ENCODE data around the gene SLC15A5.

Gene SLC15A5

DNA sequence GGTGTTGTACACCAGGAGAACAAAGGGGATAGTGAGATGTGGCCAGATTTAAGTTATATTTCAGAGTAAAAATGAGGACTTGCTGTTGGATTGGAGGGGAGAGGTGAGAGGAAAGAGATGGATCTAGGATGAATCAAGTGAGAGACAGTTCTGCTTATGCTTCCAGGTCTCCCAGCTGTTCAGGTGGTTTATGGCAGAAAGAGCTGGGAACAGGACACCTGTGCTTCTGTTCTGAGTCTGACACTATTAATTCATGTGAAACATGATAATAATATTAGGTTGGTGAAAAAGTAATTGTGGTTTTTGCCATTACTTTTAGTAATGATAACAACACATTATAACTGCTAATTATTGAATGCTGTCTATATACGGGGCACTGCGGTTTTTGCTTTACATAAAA lies 55.7 kb downstream of the SLC15A5 start:
- H3K36me3 ChIP-seq (ENCODE audit: insufficient read depth, low read length) = no peaks in the 10 kb centered on the region
- H3K27ac ChIP-seq = no peak overlapping the region
- no peak overlapping the region for H3K9ac ChIP-seq (ENCODE audit: insufficient read length)
- TF ChIP-seq EZH2 (IDR thresholded peaks at IDR 0.05) (no peak), POLR2AphosphoS5 (IDR thresholded peaks at IDR 0.05; ENCODE audit: borderline replicate concordance, low read depth, low read length) (no peak), FOXP2 (optimal IDR thresholded peaks at IDR 0.05; ENCODE audit: control extremely low read depth, extremely low read length, insufficient read depth) (no peak)
- H3K9me3 ChIP-seq (ENCODE audit: low read depth, low read length) = no peaks in the 10 kb centered on the region
- DNase-seq (ENCODE audit: low read depth, low spot score) = no peak
- H3K4me3 ChIP-seq = no peak overlapping the region

DNA sequence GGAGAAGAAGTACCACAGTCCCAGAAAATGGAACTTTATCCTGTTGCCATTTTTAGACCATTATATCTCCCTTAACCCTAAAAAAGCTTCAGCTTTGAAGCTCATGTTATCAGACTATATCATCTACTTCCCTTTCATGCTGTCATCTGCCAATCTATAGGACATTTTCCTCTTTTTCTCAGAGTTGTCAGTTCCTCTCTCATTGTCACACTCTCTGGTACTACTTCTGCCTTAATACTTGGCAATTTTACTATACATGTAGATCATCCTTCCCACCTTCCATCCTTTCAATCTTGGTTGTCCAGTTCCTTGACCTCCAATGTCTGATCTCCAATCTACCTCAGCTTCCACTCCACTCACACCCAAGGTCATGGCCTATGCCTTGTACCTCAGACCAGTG lies 57.4 kb downstream of the SLC15A5 start:
- Histone ChIP-seq H3K27ac (no peak overlapping the region), H3K4me3 (no peak overlapping the region), H3K9ac (ENCODE audit: insufficient read length) (no peak overlapping the region), H3K9me3 (ENCODE audit: low read depth, low read length) (no peaks in the 10 kb centered on the region), H3K36me3 (ENCODE audit: insufficient read depth, low read length) (no peaks in the 10 kb centered on the region)
- TF ChIP-seq POLR2AphosphoS5 (IDR thresholded peaks at IDR 0.05; ENCODE audit: borderline replicate concordance, low read depth, low read length) (no peak), EZH2 (IDR thresholded peaks at IDR 0.05) (no peak), FOXP2 (optimal IDR thresholded peaks at IDR 0.05; ENCODE audit: control extremely low read depth, extremely low read length, insufficient read depth) (no peak)
- DNase-seq (ENCODE audit: low read depth, low spot score) = no peak

DNA sequence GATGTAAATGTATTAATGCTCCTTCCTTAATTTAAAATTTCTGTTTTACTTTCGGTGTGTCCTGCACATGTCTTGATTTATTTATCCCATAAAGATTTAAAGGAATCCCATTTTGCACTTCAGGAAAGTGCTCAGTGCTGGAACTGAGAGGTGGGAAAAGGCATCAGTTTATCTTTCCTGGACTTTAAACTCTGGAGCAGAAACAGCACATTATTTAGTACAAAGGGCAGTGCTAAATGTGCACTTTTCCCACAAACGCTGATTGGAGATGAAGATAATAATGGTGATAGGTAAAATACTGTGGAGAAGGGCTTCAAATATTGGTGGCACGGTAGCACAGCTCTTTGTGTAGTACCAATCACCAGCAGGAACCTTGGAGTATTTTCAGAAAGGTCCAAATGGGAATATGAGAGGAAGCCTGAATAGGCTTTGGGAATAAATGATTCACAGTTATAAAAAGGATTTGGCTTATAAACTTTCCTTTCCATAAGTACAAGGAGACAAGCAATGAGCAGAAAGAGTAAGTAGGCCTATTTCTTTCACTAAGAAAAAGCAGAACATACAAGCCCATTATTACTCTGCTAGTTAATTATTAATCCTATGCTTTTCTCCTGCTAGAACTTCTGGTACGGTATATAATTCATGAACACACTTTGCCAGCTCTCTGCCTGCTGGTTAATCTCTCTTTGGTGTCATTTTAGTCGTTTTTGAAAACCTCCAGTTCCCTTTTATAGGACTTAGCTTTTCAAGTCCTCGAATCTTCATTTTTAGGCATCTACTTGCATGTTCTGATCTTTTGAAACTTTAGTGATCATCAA lies 58.3 kb downstream of the SLC15A5 start:
- no peaks in the 10 kb centered on the region for H3K9me3 ChIP-seq (ENCODE audit: low read depth, low read length)
- H3K36me3 ChIP-seq (ENCODE audit: insufficient read depth, low read length) = no peaks in the 10 kb centered on the region
- no peak overlapping the region for H3K9ac ChIP-seq (ENCODE audit: insufficient read length)
- no peak overlapping the region for H3K27ac ChIP-seq
- no peak overlapping the region for H3K4me3 ChIP-seq
- no peak for TF ChIP-seq FOXP2 (optimal IDR thresholded peaks at IDR 0.05; ENCODE audit: control extremely low read depth, extremely low read length, insufficient read depth)
- no peak for TF ChIP-seq POLR2AphosphoS5 (IDR thresholded peaks at IDR 0.05; ENCODE audit: borderline replicate concordance, low read depth, low read length)
- TF ChIP-seq EZH2 (IDR thresholded peaks at IDR 0.05) = no peak
- DNase-seq (ENCODE audit: low read depth, low spot score) = no peak

DNA sequence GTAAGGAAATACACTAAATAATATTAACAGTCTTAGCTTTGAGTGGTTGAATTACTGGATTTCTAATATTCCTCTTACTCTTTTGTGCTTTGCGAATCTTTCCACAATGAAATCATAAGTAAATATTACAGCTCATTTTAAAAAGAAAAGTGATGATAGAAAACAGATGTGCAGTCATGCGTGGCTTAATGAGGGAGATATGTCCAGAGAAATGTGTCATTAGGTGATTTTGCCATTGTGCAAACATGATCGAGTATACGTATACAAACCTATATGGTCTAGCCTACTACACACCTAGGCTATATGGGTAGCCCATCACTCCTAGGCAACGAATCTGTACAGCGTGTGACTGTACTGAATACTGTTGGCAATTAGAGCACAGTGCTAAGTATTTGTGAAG lies 59.3 kb downstream of the SLC15A5 start:
- Histone ChIP-seq H3K36me3 (ENCODE audit: insufficient read depth, low read length) (no peaks in the 10 kb centered on the region), H3K9me3 (ENCODE audit: low read depth, low read length) (no peaks in the 10 kb centered on the region), H3K27ac (no peak overlapping the region), H3K4me3 (no peak overlapping the region), H3K9ac (ENCODE audit: insufficient read length) (no peak overlapping the region)
- DNase-seq (ENCODE audit: low read depth, low spot score) = no peak
- TF ChIP-seq FOXP2 (optimal IDR thresholded peaks at IDR 0.05; ENCODE audit: control extremely low read depth, extremely low read length, insufficient read depth) (no peak), EZH2 (IDR thresholded peaks at IDR 0.05) (no peak), POLR2AphosphoS5 (IDR thresholded peaks at IDR 0.05; ENCODE audit: borderline replicate concordance, low read depth, low read length) (no peak)

DNA sequence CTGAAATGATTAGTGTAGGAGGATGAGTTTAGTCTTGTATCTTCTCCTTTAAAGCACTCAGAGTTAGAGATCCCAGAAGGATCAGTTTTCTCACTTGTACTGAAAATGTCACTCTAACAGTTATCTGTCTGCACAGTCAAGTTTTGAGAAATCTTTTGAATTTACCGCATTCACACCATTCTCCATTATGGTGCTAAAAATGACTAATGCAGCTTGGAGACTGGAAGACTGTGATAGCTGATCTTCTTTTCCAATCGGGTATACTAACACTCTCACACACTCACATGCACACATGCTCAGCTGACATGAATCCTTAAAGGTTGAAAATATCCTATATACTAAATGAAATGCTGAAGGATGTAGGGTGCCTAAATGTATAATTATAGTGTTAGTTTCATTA lies 65.8 kb downstream of the SLC15A5 start:
- no peaks in the 10 kb centered on the region for H3K9me3 ChIP-seq (ENCODE audit: low read depth, low read length)
- H3K4me3 ChIP-seq = no peak overlapping the region
- H3K9ac ChIP-seq (ENCODE audit: insufficient read length) = no peak overlapping the region
- TF ChIP-seq EZH2 (IDR thresholded peaks at IDR 0.05) = no peak
- H3K27ac ChIP-seq = no peak overlapping the region
- DNase-seq (ENCODE audit: low read depth, low spot score) = no peak
- no peaks in the 10 kb centered on the region for H3K36me3 ChIP-seq (ENCODE audit: insufficient read depth, low read length)

DNA sequence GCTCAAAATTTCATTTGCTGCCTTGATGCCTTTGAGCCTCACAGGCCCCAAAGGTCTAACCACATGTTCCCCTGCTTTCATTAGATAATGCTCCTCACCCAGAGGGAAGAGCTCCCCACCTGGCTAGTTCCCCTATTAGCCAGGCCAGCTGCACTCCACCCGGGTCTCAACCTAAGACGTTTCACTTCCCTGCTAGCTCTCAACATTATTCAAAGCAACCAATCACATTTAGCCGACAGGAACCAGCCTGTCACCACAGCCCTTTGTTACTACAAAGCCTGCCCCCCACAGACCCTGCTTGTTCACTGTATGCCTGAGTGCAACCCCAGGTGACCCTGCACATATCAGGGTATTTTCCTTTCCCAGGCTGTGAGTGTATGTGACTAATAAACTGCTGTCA lies 78.6 kb downstream of the SLC15A5 start:
- Histone ChIP-seq H3K9me3 (ENCODE audit: low read depth, low read length) (no peaks in the 10 kb centered on the region), H3K9ac (ENCODE audit: insufficient read length) (no peak overlapping the region), H3K36me3 (ENCODE audit: insufficient read depth, low read length) (no peaks in the 10 kb centered on the region), H3K27ac (no peak overlapping the region), H3K4me3 (no peak overlapping the region)
- no peak for DNase-seq (ENCODE audit: low read depth, low spot score)
- TF ChIP-seq POLR2AphosphoS5 (IDR thresholded peaks at IDR 0.05; ENCODE audit: borderline replicate concordance, low read depth, low read length) (no peak), EZH2 (IDR thresholded peaks at IDR 0.05) (no peak), FOXP2 (optimal IDR thresholded peaks at IDR 0.05; ENCODE audit: control extremely low read depth, extremely low read length, insufficient read depth) (no peak)

DNA sequence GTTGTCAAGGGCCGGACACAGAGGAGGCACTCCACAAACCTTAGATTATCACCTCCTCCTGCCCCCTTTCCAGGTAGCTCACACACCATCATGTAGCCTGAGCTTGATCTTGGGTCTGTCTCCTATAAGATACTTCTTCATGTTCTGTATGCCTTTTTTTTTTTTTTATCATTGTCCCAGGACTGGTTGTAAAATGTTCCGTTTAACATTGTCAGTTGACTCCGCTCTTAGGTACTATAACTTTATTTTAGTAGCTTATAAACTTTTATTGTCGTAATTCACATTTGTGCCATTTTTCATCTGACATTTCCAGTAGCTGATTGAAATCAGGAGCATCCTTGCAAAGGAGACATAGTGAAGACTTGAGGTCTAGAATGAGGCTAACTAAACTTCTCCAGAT lies 79.9 kb downstream of the SLC15A5 start:
- H3K9ac ChIP-seq (ENCODE audit: insufficient read length) = no peak overlapping the region
- H3K9me3 ChIP-seq (ENCODE audit: low read depth, low read length) = no peaks in the 10 kb centered on the region
- H3K27ac ChIP-seq = no peak overlapping the region
- no peak overlapping the region for H3K4me3 ChIP-seq
- TF ChIP-seq FOXP2 (optimal IDR thresholded peaks at IDR 0.05; ENCODE audit: control extremely low read depth, extremely low read length, insufficient read depth) (no peak), EZH2 (IDR thresholded peaks at IDR 0.05) (no peak), POLR2AphosphoS5 (IDR thresholded peaks at IDR 0.05; ENCODE audit: borderline replicate concordance, low read depth, low read length) (no peak)
- DNase-seq (ENCODE audit: low read depth, low spot score) = no peak
- H3K36me3 ChIP-seq (ENCODE audit: insufficient read depth, low read length) = no peaks in the 10 kb centered on the region

DNA sequence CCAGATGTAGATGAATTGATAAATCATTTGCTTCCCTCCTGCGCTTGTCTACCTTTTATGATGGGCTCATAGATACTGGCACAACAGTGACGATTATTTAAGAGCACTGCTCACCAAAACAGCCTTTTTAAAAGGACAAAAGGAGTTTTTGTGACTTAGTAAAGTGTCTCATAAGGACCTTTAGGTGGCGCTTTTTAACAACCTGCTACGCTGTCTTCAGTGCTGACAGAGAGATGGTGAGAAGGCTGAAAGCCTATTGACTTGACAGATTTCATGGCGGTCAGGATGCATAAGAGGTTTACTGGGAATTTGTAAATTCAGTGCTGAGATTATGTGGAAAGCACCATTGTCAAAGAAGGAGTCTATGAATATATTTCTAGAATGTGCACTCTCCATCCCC lies 87.6 kb downstream of the SLC15A5 start:
- TF ChIP-seq FOXP2 (optimal IDR thresholded peaks at IDR 0.05; ENCODE audit: control extremely low read depth, extremely low read length, insufficient read depth) (no peak), POLR2AphosphoS5 (IDR thresholded peaks at IDR 0.05; ENCODE audit: borderline replicate concordance, low read depth, low read length) (no peak)
- H3K36me3 ChIP-seq (ENCODE audit: insufficient read depth, low read length) = no peaks in the 10 kb centered on the region
- no peak for DNase-seq (ENCODE audit: low read depth, low spot score)
- no peaks in the 10 kb centered on the region for H3K9me3 ChIP-seq (ENCODE audit: low read depth, low read length)
- H3K27ac ChIP-seq = no peak overlapping the region
- H3K4me3 ChIP-seq = no peak overlapping the region
- H3K9ac ChIP-seq (ENCODE audit: insufficient read length) = no peak overlapping the region

DNA sequence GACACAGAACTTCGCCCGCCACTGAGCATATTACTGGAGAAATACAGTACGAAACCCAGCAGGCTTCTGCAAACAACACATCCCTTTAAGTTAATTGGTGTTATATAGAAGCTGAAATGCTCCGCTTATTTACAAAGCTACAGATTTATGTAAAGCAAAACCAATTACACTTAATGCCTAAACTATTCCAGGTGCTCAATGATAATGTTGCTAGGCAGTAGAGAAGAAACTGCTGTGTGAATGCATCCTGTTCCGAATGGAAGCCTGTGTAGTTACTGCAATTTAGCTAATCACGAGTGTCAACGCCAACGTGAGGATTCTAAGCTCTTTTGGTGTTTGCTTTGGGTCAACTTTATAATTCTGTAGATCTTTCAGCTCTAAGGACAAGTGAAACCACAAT lies 89.8 kb downstream of the SLC15A5 start:
- Histone ChIP-seq H3K27ac (no peak overlapping the region), H3K9me3 (ENCODE audit: low read depth, low read length) (no peaks in the 10 kb centered on the region), H3K9ac (ENCODE audit: insufficient read length) (no peak overlapping the region), H3K36me3 (ENCODE audit: insufficient read depth, low read length) (no peaks in the 10 kb centered on the region), H3K4me3 (no peak overlapping the region)
- no peak for DNase-seq (ENCODE audit: low read depth, low spot score)
- TF ChIP-seq POLR2AphosphoS5 (IDR thresholded peaks at IDR 0.05; ENCODE audit: borderline replicate concordance, low read depth, low read length) (no peak), EZH2 (IDR thresholded peaks at IDR 0.05) (no peak), FOXP2 (optimal IDR thresholded peaks at IDR 0.05; ENCODE audit: control extremely low read depth, extremely low read length, insufficient read depth) (no peak)
